Hepatocyte (in vitro differentiated cells): ENCODE results near the gene TMEM218.

ENCODE experiments used
- EZH2phosphoT487 ChIP-seq: fragments of 200-600 bp; sonication (generic); IDR thresholded peaks from one replicate; pipeline ENCODE4 v1.6.1; 2018; ENCODE audit warnings: antibody characterized with exemption, mild to moderate bottlenecking, low read depth, moderate library complexity; ENCODE audit not compliant: unreplicated experiment, severe bottlenecking
- TF ChIP-seq, protein P1 (sequence below): fragments of 200-600 bp; sonication (generic); IDR thresholded peaks from 2 replicates; pipeline ENCODE4 v1.5.1; 2016; ENCODE audit warnings: antibody characterized with exemption, mild to moderate bottlenecking; ENCODE audit not compliant: poor library complexity

DNA sequence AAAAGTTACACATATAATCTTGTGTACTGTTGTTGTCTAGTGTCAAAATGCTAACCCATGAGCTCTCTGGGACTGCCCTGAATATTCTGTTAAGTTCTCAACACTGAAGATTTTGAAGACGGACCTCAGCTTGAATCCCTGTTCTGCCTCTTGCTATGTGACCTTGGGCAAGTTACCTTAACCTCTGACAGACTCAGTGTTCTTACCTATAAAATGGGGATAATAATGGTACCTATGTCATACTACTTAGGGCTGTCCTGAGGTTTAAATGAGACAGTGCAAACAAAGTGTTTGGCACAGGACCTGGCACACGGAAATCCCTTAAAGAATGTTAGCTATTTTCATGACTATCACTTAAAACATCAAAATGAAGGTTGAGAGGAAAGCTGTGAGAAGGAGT, 11.3 kb downstream of the TMEM218 start:
- no peak for TF ChIP-seq EZH2phosphoT487
- TF ChIP-seq, protein P1, sequence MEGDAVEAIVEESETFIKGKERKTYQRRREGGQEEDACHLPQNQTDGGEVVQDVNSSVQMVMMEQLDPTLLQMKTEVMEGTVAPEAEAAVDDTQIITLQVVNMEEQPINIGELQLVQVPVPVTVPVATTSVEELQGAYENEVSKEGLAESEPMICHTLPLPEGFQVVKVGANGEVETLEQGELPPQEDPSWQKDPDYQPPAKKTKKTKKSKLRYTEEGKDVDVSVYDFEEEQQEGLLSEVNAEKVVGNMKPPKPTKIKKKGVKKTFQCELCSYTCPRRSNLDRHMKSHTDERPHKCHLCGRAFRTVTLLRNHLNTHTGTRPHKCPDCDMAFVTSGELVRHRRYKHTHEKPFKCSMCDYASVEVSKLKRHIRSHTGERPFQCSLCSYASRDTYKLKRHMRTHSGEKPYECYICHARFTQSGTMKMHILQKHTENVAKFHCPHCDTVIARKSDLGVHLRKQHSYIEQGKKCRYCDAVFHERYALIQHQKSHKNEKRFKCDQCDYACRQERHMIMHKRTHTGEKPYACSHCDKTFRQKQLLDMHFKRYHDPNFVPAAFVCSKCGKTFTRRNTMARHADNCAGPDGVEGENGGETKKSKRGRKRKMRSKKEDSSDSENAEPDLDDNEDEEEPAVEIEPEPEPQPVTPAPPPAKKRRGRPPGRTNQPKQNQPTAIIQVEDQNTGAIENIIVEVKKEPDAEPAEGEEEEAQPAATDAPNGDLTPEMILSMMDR, result no peak
